Testis (tissue), 3 donors: ENCODE measurements around the gene S100A9. TPM values are rescaled to one million over a fixed set of nuclear protein-coding genes. Genes with fewer than 3 reads are reported as not detected.

ENCODE experiments used
- DNase-seq: peaks from one replicate; pipeline ENCODE4 v3.0.0-alpha.2; 2019
- H3K27ac ChIP-seq, 2 donors: fragments of 200-600 bp; sonication (generic); one replicate each; pipeline ENCODE4 v1.5.1; 2019
- H3K27me3 ChIP-seq: fragments of 200-600 bp; sonication (generic); one replicate; pipeline ENCODE4 v1.5.1; 2019
- H3K36me3 ChIP-seq: fragments of 200-600 bp; sonication (generic); one replicate; pipeline ENCODE4 v1.5.1; 2017; ENCODE audit warnings: low read depth; ENCODE audit errors: missing control alignments
- H3K4me1 ChIP-seq: fragments of 200-600 bp; sonication (generic); one replicate; pipeline ENCODE4 v1.5.1; 2019
- H3K4me3 ChIP-seq, 2 donors: fragments of 200-600 bp; sonication (generic); one replicate each; pipeline ENCODE4 v1.5.1; 2017 to 2019
- H3K9me3 ChIP-seq: fragments of 200-600 bp; sonication (generic); one replicate; pipeline ENCODE4 v1.5.1; 2017
- POLR2A ChIP-seq: fragments of 450-650 bp; IDR thresholded peaks from one replicate; pipeline ENCODE4 v1.6.1; 2017; ENCODE audit warnings: antibody characterized with exemption, mild to moderate bottlenecking, moderate library complexity
- WGBS, 2 donors: methylation state at CpG; one replicate each; pipeline ENCODE4 v1.1.5; 2018; 5-methylcytosine and 5-hydroxymethylcytosine counted together
- intact Hi-C: fragments of 100-400 bp; cut with DNase I; formaldehyde crosslinking; loops from one replicate; pipeline ENCODE4 v1.15.1; 2023; ENCODE audit warnings: low total_unique reads
- polyA plus RNA-seq: library from polyadenylated mRNA; stranded (reverse); fragments of 350-450 nt; fragmentation: Illumina TruSeq; extraction: RNeasy Lipid Tissue Mini Kit (QIAGEN cat#74804); gene quantifications from one replicate; pipeline ENCODE4 v1.2.3, GENCODE V29; 2014; ENCODE audit warnings: low read depth, low replicate concordance; ENCODE audit not compliant: insufficient read depth
- total RNA-seq, 2 donors: library from RNA; depleted of rRNA; stranded (reverse); fragments of >200 nt; gene quantifications; one replicate each; pipeline ENCODE4 v1.2.3, GENCODE V29; 2016
- TF ChIP-seq, protein P1 (sequence below), 3 experiments: fragments of 450-650 bp in 2 of 3; fragments of 200-600 bp in 1 of 3; sonication (generic) in 1 of 3; IDR thresholded peaks; one replicate each; pipeline ENCODE4 v1.5.1; 2016 to 2019; ENCODE audit warnings: antibody characterized with exemption in 3 of 3, mild to moderate bottlenecking in 2 of 3, moderate library complexity in 1 of 3

S100A9 gene
- total and polyA plus RNA-seq, 3 donors from 2014 or later = 4.6 to 36.6 (median 10.7) TPM

DNA sequence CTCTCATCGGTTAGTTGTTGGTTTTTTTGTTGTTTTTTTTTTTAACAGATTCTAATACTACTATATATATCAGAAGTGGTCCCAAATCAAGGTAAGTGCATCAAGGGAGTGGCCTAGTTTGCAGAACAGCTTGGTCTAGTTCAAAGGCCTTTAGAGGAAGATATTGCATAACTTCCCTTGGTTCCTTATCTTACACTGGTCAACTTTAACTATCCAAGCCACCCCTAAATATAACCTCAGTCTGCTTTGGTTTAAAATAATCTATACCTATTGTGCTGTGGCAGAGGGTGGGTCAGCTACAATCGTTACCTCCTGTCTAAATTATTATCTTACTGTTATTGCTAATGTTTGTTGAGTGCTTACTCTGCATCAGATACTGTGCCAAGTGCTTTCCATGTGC lies 10.8 kb downstream of the S100A9 start:
- H3K27me3 ChIP-seq = no peaks in the 10 kb centered on the region
- no peak for DNase-seq
- TF ChIP-seq POLR2A = no peak
- TF ChIP-seq, protein P1, sequence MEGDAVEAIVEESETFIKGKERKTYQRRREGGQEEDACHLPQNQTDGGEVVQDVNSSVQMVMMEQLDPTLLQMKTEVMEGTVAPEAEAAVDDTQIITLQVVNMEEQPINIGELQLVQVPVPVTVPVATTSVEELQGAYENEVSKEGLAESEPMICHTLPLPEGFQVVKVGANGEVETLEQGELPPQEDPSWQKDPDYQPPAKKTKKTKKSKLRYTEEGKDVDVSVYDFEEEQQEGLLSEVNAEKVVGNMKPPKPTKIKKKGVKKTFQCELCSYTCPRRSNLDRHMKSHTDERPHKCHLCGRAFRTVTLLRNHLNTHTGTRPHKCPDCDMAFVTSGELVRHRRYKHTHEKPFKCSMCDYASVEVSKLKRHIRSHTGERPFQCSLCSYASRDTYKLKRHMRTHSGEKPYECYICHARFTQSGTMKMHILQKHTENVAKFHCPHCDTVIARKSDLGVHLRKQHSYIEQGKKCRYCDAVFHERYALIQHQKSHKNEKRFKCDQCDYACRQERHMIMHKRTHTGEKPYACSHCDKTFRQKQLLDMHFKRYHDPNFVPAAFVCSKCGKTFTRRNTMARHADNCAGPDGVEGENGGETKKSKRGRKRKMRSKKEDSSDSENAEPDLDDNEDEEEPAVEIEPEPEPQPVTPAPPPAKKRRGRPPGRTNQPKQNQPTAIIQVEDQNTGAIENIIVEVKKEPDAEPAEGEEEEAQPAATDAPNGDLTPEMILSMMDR (IDR thresholded peaks at IDR 0.05) = no peak
- intact Hi-C loops = no loop called here
- 67 to 72% methylated on average over 2 of the region's 2 CpGs for WGBS, 2 donors
- H3K4me1 ChIP-seq = no peaks in the 10 kb centered on the region
- no peak overlapping the region for H3K4me3 ChIP-seq
- H3K36me3 ChIP-seq = no peaks in the 10 kb centered on the region
- H3K27ac ChIP-seq = no peak overlapping the region
- no peaks in the 10 kb centered on the region for H3K9me3 ChIP-seq

DNA sequence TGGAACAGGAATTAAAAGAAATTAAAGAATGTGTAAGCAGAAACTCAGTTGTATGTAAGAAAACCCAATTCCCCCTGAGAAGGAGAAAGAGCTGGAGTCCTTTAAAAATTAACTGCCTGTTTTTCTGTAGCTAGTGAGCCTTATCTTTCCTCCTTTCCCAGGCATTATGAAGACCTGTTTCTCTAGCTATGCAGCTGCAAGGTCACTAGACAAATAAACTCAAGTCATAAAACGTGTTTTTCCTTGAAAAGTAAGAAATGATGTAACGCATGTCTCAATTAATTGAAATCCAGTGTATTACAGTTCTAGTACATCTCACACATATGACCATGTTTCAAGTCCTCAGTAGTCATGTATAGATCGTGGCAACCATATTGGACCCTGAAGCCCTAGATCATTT lies 12.5 kb downstream of the S100A9 start:
- DNase-seq = no peak
- no peaks in the 10 kb centered on the region for H3K9me3 ChIP-seq
- no peaks in the 10 kb centered on the region for H3K36me3 ChIP-seq
- no peaks in the 10 kb centered on the region for H3K4me1 ChIP-seq
- H3K4me3 ChIP-seq = no peak overlapping the region
- no peaks in the 10 kb centered on the region for H3K27me3 ChIP-seq
- intact Hi-C loops = no loop called here
- TF ChIP-seq POLR2A = no peak
- TF ChIP-seq, protein P1 (IDR thresholded peaks at IDR 0.05) = no peak
- H3K27ac ChIP-seq = no peak overlapping the region
- 45 to 53% methylated on average over 3 of the region's 3 CpGs for WGBS, 2 donors

DNA sequence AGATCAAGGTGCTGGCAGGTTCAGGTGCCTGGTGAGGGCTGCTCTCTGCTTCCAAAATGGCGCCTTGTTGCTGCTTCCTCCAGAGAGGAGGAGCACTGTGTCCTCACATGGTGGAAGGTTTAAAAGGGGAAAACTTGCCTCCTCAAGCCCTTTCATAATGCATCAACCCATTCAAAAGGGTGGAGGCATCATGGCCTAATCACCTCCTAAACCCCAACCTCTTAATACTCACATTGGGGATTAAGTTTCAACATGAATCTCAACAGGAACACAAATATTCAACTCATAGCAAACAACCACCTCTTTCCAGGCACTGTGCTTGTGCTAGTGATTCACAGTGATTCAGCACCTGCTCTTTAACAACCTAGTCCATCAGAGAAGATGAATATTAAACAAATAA lies 13.6 kb downstream of the S100A9 start:
- Histone ChIP-seq H3K4me1 (no peaks in the 10 kb centered on the region), H3K27me3 (no peaks in the 10 kb centered on the region), H3K36me3 (no peaks in the 10 kb centered on the region), H3K9me3 (no peaks in the 10 kb centered on the region), H3K27ac (no peak overlapping the region), H3K4me3 (no peak overlapping the region)
- intact Hi-C loops = no loop called here
- DNase-seq = no peak
- WGBS, 2 donors = 96 to 100% methylated on average over 1 of the region's 1 CpG
- TF ChIP-seq, protein P1 (IDR thresholded peaks at IDR 0.05) = no peak
- no peak for TF ChIP-seq POLR2A

DNA sequence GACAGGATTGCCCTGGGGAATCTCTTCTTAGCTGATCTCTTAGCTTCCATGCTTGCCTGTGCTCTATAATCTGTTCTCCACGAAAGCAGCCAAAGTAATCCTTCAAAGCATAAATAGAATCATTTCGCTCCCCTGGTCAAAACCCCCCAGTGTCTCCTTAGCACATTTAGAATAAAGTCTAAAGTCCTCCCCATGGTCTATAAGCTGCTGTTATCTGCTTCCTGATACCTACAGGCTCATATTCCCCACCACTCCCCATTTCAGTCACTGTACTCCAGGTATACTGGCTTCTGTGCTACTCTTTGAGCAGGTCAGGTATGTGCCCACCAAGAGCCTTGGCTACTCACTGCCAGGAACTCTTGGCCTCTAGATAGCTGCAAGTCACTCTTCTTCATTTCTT lies 14.9 kb downstream of the S100A9 start:
- H3K4me1 ChIP-seq = no peaks in the 10 kb centered on the region
- no peak overlapping the region for H3K27ac ChIP-seq
- no peak for TF ChIP-seq POLR2A
- TF ChIP-seq, protein P1 (IDR thresholded peaks at IDR 0.05) = no peak
- H3K4me3 ChIP-seq = no peak overlapping the region
- H3K27me3 ChIP-seq = no peaks in the 10 kb centered on the region
- H3K36me3 ChIP-seq = no peaks in the 10 kb centered on the region
- no peak for DNase-seq
- H3K9me3 ChIP-seq = no peaks in the 10 kb centered on the region
- 87 to 93% methylated on average over 2 of the region's 2 CpGs for WGBS, 2 donors
- intact Hi-C loops = no loop called here

DNA sequence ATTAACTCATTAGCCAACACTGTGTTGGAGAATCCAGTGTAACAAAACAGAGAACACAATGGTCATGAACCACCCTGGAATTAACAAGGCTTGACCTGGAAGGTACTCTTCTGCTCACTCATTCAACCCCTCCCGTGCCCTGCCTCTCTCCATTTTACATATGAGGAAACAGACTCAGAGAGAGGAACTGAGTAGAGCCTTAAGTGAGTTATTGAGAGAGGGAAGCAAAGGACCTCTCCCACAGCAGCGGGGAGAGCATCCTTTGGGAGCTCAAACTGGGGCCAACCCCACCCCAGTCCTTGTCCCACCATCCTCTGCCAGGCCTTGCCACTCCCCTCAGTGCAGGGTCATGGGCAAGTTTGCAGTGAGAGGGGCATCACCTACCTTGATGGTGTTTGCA lies 16.4 kb downstream of the S100A9 start:
- intact Hi-C loops = no loop called here
- Histone ChIP-seq H3K9me3 (no peaks in the 10 kb centered on the region), H3K27me3 (no peaks in the 10 kb centered on the region), H3K4me1 (no peaks in the 10 kb centered on the region), H3K4me3 (no peak overlapping the region), H3K27ac (no peak overlapping the region), H3K36me3 (no peaks in the 10 kb centered on the region)
- TF ChIP-seq, protein P1 (IDR thresholded peaks at IDR 0.05) = no peak
- no peak for TF ChIP-seq POLR2A
- WGBS, 2 donors = 81 to 87% methylated on average over 2 of the region's 2 CpGs
- no peak for DNase-seq
